ENCODE measurements around the gene VMP1. TPM values are rescaled to one million over a fixed set of nuclear protein-coding genes. Genes with fewer than 3 reads are reported as not detected.

VMP1 gene
- total RNA-seq, 1 experiment from 2014 or later: 277 TPM

DNA sequence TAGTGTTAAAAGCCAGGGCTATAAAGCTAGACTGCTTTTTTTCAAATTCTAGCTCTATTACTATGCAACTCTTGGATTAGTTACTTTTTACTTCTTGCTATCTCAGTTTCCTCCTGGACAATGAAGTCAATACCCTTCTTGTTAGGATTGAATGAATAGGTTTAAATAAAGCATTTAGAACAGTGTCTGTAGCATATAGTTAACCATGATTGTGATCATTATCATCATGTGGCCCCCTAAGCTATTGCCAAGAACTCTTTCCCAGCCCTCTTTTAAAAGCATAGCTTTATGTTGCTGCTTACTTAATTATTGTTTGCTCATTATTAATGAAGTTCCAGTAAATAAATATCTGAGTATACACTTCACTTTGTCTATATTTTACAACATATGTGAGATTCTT is 4.5 kb downstream of the VMP1 start:
- Histone ChIP-seq H3K27ac (ENCODE audit: low read length) (no peak overlapping the region), H3K9me2 (replicated peaks; ENCODE audit: low read length) (no peaks in the 10 kb centered on the region), H3K9me3 (ENCODE audit: low read length) (no peaks in the 10 kb centered on the region), H4K20me1 (ENCODE audit: low read length) (peaks cover 34% of the 10 kb centered on the region), H3K27me3 (ENCODE audit: low read length) (no peaks in the 10 kb centered on the region), H3F3A (ENCODE audit: low read length, unreplicated experiment) (no peaks in the 10 kb centered on the region), H2AFZ (ENCODE audit: low read length) (no peak overlapping the region), H3K36me3 (ENCODE audit: low read depth, low read length) (no peaks in the 10 kb centered on the region), H3K4me3 (ENCODE audit: low read length) (no peak overlapping the region), H3K4me2 (ENCODE audit: low read length) (no peak overlapping the region), H3K9ac (ENCODE audit: low read length) (no peak overlapping the region), H3K79me2 (ENCODE audit: low read length) (peaks cover 96% of the 10 kb centered on the region), H3K4me1 (ENCODE audit: insufficient read depth, low read length) (peaks cover 18% of the 10 kb centered on the region)
- ChIA-PET CTCF (no interaction called here), POLR2A (ENCODE audit: unreplicated experiment) (no interaction called here)
- DNase-seq (no peak), ATAC-seq (no peak)
- no TSS peak for BruUV-seq (replicated peaks)
- intact Hi-C loops (cut with micrococcal nuclease): no loop called here
- TF ChIP-seq, protein P1, sequence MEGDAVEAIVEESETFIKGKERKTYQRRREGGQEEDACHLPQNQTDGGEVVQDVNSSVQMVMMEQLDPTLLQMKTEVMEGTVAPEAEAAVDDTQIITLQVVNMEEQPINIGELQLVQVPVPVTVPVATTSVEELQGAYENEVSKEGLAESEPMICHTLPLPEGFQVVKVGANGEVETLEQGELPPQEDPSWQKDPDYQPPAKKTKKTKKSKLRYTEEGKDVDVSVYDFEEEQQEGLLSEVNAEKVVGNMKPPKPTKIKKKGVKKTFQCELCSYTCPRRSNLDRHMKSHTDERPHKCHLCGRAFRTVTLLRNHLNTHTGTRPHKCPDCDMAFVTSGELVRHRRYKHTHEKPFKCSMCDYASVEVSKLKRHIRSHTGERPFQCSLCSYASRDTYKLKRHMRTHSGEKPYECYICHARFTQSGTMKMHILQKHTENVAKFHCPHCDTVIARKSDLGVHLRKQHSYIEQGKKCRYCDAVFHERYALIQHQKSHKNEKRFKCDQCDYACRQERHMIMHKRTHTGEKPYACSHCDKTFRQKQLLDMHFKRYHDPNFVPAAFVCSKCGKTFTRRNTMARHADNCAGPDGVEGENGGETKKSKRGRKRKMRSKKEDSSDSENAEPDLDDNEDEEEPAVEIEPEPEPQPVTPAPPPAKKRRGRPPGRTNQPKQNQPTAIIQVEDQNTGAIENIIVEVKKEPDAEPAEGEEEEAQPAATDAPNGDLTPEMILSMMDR (conservative IDR thresholded peaks at IDR 0.05; ENCODE audit: low read depth, low read length): no peak
- TF ChIP-seq EZH2phosphoT487 (IDR thresholded peaks at IDR 0.05; ENCODE audit: borderline replicate concordance, low read length): no peak
- TF ChIP-seq EZH2 (IDR thresholded peaks at IDR 0.05; ENCODE audit: low read length, unreplicated experiment): no peak

DNA sequence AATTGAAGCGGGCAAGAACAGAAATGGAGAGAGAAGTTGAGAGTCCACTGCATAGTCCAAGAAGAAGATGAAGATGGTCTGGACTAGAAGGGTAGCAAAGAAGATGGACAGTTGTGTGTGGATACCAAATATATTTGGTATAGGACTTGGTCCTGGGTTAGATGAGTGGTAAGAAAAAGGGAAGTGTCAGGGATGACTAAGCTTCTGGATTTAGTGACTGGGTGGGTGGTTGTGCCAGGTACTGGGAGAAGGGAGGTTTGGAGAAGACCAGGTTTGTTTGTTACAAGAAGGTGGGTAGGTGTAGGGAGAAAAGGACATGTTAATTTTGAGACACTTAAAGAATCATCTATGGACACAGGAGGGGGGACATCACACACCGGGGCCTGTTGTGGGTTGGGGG is 5.4 kb downstream of the VMP1 start:
- TF ChIP-seq EZH2phosphoT487 (IDR thresholded peaks at IDR 0.05; ENCODE audit: borderline replicate concordance, low read length): no peak
- TF ChIP-seq, protein P1 (conservative IDR thresholded peaks at IDR 0.05; ENCODE audit: low read depth, low read length): no peak
- ATAC-seq: no peak
- ChIA-PET CTCF (no interaction called here), POLR2A (ENCODE audit: unreplicated experiment) (no interaction called here)
- Histone ChIP-seq H3K79me2 (ENCODE audit: low read length) (peaks cover 99% of the 10 kb centered on the region), H3K4me2 (ENCODE audit: low read length) (no peak overlapping the region), H4K20me1 (ENCODE audit: low read length) (peaks cover 34% of the 10 kb centered on the region), H3K9me3 (ENCODE audit: low read length) (no peaks in the 10 kb centered on the region), H3K9me2 (replicated peaks; ENCODE audit: low read length) (no peaks in the 10 kb centered on the region), H3K4me1 (ENCODE audit: insufficient read depth, low read length) (peaks cover 18% of the 10 kb centered on the region), H3F3A (ENCODE audit: low read length, unreplicated experiment) (no peaks in the 10 kb centered on the region), H3K9ac (ENCODE audit: low read length) (no peak overlapping the region), H3K36me3 (ENCODE audit: low read depth, low read length) (no peaks in the 10 kb centered on the region), H3K4me3 (ENCODE audit: low read length) (no peak overlapping the region), H3K27ac (ENCODE audit: low read length) (no peak overlapping the region), H2AFZ (ENCODE audit: low read length) (no peak overlapping the region), H3K27me3 (ENCODE audit: low read length) (no peaks in the 10 kb centered on the region)
- DNase-seq: no peak
- intact Hi-C loops (cut with micrococcal nuclease): no loop called here
- no TSS peak for BruUV-seq (replicated peaks)

DNA sequence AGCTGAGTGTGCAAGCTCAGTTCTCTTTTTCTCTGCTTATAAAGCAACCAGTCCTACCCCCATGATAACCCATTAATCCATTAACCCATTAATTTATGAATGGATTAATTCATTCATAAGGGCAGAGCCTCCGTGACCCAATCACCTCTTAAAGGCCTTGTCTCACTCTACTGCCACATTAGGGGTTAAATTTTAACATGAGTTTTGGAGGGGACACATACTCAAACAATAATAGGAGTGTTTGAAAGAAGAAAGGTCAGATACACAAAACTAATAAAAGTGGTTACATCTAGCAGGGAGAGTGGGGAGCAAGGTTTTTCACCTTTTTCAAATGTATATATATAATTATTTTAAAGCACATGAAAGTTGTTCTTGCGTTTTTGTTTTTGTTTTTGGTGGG is 6.8 kb downstream of the VMP1 start:
- Histone ChIP-seq H3K27ac (ENCODE audit: low read length) (no peak overlapping the region), H3K9me2 (replicated peaks; ENCODE audit: low read length) (no peaks in the 10 kb centered on the region), H3K27me3 (ENCODE audit: low read length) (no peaks in the 10 kb centered on the region), H2AFZ (ENCODE audit: low read length) (no peak overlapping the region), H3K36me3 (ENCODE audit: low read depth, low read length) (no peaks in the 10 kb centered on the region), H3K4me1 (ENCODE audit: insufficient read depth, low read length) (peaks cover 10% of the 10 kb centered on the region), H3K9ac (ENCODE audit: low read length) (no peak overlapping the region), H3K79me2 (ENCODE audit: low read length) (peaks cover 97% of the 10 kb centered on the region), H4K20me1 (ENCODE audit: low read length) (peaks cover 26% of the 10 kb centered on the region), H3K4me3 (ENCODE audit: low read length) (no peak overlapping the region), H3K4me2 (ENCODE audit: low read length) (no peak overlapping the region), H3K9me3 (ENCODE audit: low read length) (no peaks in the 10 kb centered on the region), H3F3A (ENCODE audit: low read length, unreplicated experiment) (no peaks in the 10 kb centered on the region)
- no TSS peak for BruUV-seq (replicated peaks)
- DNase-seq (no peak), ATAC-seq (no peak)
- ChIA-PET POLR2A (ENCODE audit: unreplicated experiment) (no interaction called here), CTCF (no interaction called here)
- intact Hi-C loops (cut with micrococcal nuclease): no loop called here
- no peak for TF ChIP-seq EZH2phosphoT487 (IDR thresholded peaks at IDR 0.05; ENCODE audit: borderline replicate concordance, low read length)
- TF ChIP-seq EZH2 (IDR thresholded peaks at IDR 0.05; ENCODE audit: low read length, unreplicated experiment): no peak
- TF ChIP-seq, protein P1 (conservative IDR thresholded peaks at IDR 0.05; ENCODE audit: low read depth, low read length): no peak
